Measurements from ENCODE around the gene SAMD10.
"Not testable (repeated sequence)": the region's sequence is repeated elsewhere in the genome, so short reads cannot be mapped to it uniquely, and the experiment has no call there.

Gene SAMD10

DNA sequence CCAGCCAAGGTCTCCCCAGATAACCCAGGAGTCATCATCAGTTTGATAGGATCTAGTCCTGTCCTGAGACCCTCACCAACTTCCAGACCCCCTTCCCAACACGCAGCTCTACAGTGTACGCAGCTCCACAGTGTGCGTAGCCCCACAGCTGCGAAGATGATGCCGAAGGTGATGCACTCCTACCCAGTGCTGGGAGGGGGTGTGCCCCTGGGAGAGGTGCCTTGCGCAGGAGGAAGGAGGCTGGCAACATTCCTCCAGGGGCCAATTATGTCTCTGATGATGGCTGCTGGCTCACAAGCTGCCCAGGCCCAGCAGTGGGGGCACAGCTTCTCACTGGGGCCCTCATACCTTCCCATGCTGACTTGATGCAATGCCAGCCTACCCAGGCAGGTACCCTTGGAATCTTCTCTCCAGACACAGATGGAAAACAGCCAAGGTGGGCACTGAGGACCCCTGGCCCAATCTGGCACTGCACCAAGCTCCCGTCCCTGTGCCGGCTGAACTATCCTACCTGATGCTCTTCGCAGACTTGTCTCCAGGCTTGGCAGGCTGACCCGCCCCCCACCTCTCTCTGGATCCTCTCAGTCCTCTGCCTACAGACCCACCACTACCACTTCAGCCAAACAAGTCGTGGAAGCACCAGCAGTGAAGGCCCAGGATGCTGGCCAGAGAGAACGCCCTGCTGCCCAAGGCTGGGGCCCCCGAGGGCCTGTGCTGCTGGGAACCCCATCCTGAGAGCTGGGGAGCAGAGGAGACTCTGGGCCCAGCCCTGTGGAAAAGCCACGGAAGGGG, 11.1 kb downstream of the SAMD10 start:
- DNase-seq = no peak

DNA sequence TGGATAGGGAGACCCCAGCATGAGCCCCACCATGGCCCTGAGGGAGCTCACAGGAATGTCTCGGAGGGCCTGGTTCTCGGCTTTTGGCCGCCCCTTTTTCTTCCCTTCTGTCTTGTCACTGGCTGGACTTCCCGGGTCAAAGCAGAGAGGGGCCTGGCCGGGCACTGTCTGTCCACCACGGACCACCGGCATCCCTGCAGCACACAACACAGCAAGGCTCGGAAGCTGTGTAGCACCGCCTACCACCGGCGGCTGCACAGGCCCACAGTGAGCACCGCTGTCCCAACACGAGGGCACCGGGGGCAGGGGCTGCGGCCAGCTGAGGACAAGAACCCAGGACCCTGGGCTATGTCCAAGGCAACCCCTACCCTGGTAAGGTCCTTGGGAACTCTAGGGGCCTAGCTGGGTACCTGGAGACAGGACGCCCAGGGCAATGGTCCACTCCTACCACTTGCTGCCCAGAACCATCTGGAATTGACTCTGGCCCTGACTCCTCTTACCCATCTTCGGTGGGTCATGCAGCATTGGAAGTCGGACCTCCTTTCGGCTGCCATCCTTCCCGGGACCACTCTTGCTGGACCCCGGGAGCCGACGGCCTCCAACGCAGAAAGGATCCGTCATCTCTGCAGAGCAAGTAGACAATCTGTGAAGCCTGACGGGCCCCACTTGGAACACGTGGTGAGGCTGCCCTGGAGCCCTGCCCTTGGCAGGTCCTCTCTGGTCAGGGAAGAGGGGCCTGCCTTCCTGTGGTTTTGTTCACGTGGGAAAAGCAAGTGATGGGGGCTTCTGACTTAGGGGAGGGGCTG, 11.9 kb downstream of the SAMD10 start:
- DNase-seq = no peak

DNA sequence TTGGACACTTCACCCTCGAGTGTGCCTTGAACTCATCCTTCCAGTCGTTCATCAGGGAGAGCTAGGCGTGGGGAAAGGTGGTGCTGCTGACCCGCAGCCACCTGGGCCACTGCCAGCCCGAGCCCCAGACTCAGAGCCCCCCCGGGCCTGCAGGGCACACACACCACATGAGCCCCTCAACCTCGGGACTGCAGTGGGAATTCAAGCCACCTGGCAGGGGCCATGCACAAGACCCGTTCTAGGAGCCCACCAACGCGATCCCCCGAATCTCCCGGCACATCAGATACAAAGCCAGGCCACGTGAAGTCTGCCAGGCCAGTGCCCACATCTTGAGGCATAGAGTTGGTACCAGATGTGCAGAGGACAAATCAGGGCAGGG, 12.5 kb downstream of the SAMD10 start:
- DNase-seq = no peak

DNA sequence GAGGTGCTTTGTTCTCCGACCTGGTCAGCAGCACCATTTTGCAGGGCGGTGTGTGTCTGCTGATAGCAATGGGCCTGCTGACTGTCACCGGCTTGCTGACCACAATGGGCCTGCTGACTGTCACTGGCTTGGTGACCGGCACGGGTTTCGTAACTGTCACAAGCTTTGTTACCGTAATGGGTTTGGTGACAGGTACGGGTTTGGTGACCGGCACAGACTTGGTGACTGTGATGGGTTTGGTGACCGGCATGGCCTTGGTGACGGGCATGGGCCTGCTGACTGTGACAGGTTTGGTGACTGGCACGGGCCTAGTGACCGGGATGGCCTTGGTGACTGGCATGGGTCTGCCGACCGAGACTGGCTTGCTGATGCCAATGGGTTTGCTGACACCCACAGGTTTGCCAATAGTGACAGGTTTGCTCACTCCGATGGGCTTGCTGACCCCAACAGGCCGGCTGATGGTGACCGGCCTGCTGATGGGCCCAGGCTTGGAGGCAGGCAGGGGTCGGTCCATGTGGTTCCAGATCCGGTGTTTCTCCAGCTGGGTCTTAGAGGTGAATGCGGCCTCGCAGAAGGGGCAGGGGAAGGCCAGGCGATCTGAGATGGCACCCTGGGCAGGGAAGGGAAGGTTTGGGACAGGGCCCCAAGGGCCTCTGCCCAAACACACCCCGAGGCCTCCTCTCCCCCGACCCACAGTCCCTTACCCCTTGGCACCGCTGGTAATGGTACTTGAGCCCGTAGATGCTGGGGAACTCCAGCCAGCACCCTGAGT, 13.1 kb downstream of the SAMD10 start:
- no peak for DNase-seq

DNA sequence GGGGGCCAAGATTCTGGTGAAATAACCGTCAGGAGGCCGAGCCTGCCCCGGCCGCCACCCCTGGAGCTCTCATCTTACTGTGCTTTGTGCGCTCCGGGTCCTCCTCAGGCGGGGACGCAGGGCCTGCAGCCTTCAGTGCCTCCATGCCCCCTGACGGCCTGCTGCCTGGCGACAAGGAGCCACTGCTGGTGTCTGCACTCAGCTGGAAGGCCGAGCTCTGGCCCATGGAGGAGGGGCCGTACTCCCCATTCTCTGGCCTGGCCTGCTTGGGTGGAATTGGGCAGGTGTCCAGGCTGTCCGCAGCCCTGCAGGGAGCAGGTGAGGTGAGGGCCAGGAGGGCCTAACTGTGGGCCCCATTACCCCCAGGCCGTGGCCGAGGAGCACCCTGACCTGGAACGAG, 15.0 kb downstream of the SAMD10 start:
- DNase-seq = no peak

DNA sequence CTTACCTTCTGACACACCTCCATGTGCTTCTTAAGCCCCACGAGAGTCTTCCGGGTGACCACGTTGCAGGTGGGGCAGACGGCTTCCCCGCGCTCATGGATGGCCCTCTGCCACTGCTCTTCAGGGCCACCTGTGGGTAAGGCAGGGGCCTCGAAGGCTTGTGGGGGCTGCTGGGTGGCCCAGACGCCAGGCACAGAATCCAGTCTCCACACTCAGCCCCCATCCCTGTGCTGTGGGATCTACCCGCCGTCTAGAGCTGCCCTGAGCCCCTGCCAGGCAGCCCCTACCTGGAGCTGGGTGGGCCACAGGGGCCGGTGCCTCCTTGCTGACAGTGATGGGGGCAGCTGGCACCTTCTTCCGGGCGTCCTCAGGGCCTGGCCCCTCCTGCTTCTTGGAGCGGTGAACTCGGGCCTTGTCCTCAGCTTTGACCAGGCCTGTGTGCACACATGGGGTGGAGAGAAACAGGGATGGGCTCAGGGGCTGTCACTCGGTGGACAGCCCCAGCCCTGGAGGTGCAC, 15.6 kb downstream of the SAMD10 start:
- DNase-seq = no peak

DNA sequence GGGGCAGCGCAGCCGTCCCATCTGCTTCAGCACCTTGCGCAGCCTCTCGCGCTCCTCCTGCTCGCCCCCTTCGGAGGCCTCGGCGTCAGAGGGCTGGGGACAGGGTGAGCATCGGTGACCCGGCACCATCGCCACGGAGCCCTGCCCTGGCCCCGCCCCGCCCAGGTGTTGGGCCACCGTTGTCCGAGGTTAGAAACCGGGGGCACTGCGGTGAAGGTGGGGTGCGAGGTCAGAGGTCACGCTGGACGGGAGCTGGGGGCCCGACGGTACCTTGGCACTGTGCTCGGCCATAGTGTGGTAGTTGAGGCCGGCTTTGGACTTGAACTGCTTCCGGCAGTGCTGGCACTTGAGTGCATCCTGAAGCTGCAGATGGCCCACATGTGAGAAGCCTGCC, 16.1 kb downstream of the SAMD10 start:
- no peak for DNase-seq

DNA sequence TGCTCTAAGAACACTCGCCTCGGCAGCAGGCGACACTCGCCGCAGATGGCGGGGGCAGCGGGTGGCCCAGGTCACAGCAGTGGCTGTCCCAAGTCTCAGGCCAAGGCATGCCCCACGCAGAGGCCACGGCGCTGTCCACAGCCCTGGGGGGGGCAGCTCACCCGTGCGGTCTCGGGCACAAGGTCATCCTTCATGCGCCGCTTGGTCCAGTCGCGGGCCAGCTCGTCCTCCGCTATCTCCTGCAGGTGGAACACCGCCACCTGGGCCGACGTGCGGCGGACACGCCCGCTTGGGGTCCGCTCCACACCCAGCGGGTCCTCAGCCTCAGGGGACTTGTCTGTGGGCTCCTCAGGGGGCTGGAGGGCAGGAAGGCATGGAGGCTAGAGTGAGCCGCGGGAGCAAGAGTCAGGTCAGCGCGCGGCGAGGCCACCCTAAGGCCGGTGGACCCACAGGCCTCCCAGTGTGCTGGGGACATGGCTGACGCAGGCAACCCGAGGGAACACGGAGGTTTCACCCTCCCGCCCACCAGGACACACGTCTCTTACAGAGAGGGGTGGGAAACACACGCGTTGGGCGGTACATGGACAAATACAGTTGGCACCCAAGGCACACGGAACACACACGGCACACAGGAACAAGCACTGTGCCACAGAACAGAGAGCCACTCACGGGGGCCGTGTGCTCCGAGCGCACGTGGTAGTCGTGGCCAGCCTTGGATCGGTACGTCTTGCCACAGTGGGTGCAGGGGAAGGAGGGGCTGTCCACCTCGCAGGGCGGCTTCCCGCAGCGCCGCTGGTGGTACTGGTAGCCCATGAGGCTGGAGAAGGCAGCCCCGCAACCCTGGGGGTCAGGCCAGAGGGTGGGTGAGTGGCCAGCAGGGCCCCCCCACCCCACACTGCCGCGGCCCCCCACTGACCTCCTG, 16.8 kb downstream of the SAMD10 start:
- DNase-seq = no peak

DNA sequence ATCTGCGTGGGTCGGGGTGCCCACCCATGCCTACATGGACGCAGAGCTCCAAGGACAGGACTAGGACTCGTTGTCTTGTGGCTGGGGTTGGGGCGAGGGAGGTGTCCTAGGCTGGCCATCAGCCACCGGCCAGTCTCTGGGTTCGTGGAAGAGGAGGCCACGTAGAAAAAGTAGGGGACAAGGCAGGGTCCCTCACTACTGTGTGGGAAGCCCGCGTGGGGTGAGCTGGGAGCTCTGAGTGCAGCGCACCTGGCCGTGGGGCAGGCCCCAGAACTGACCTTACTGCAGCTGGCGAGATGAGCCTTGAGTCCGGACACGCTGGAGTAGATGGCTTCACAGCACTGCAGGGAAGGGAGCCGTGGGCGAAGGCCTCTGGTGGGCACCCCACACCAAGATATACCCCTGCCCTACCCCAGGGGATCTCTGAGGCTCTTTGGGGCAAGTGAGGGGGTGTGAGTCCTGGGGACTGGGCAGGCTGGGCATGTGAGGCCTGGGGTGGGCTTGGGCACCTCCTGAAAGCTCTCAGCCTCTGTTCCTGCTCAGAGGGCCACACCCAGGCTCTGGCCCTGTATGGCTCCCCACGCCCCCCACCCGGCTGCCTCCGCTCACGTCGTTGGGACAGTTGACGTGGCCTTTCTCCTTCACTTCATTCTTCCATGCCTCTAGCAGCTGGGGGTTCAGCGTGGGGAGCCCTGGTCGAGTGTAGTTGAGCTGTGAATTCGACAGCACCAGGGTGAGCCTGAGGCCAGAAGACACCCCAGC, 17.6 kb downstream of the SAMD10 start:
- no peak for DNase-seq

DNA sequence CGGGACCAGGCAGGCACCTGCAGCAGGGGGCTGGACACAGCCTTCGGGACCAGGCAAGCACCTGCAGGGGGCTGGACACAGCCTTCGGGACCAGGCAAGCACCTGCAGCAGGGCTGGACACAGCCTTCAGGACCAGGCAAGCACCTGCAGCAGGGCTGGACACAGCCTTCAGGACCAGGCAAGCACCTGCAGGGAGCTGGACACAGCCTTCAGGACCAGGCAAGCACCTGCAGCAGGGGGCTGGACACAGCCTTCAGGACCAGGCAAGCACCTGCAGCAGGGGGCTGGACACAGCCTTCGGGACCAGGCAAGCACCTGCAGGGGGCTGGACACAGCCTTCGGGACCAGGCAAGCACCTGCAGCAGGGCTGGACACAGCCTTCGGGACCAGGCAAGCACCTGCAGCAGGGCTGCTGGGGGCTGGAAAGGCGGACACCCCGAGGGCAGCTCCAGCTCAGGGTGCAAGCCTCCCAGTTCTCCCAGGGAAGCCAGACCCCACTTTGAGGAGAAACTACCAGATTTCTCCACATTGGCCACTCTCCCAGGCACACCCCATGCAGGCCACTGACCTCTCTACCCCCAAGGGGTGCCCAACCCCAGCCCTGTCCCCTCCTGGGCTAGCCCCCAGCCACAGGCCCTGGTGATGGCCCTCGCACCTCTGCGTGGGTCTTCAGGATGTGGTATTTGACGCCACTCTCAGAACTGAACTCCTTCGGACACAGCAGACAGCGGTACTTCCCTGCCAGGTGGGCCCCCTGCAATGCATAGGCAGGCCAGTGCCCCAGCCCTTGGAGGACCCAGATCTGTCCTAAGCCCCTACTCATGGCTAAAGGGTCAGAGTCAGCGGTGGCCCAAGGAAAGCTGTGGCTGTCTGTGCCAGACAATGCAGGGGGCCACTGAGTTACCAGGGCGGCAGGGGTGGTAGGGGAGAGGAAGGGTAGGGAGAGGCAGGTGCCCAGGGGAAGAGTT, 18.5 kb downstream of the SAMD10 start:
- DNase-seq = not testable (repeated sequence)

DNA sequence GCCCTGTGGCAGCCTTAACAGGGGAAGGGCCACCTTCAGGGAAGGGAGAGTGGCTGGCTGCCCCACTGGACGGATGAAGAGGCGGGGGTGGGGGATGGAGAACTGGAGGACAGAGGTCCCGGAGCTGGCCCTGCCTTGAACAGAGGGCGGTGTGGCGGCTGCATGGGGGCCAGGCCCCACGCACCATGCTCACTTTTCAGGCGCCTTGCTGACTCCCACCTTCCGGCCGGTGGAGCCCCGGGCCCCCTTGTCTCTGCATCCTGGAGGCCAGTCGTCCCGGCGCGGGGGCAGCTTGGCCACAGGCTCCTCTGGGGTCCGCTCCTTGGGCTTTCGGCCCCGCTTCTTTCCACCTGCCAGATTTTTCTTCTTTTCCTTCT, 19.8 kb downstream of the SAMD10 start:
- no peak for DNase-seq

DNA sequence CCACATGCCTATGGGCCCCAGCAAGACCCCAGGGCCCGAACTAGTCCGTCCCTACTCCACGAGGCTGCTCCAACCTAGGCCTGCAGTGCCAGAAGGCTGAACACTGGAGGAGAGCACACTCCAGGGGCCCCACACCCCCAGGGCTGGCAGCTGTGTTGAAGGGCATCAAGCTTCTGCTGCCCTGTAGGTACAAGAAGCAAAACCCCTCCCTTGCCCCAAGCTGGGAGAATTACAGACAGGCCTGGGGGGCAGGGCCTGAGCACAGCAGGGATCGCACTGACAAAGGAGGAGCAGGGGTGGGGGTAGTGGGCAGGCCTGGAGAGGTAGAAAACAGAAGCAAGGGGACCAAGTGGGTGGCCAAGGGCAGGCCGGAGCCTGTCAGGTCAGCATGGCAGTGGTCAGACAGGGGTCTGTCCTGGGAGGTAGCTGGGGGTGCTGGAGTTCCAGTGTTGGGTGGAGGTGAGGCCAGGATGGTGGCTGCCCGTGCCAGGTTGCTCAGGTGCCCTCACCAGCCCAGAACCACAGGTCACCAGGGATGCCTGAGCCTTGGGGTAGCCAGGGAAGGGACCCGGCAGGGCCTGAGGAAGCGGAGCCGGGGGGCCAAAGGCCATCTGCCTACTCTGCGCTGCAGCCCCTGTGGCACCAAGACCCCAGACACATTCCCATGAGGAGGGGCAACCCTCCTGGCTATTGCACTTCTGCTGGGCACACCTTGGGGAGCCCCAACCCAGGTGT, 20.3 kb downstream of the SAMD10 start:
- no peak for DNase-seq

DNA sequence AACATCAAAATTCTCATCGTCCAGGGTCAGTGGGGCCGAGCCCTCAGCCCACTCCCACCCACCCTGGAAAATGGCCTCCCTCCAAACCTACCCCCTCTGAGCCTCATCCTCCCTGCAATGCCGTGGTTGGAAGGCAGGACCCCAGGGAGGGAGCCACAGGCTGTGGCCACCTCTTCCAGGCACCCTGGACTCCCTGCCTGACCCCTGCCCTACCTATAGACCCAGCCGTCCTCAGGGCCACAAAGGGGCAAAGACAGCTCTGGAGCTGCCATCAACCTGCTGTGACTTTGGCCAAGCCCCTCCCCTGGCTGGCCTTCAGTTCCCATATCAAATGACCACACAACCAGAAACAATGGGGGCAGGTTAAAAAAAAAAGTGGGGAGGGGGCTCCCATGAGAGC, 21.0 kb downstream of the SAMD10 start:
- no peak for DNase-seq

DNA sequence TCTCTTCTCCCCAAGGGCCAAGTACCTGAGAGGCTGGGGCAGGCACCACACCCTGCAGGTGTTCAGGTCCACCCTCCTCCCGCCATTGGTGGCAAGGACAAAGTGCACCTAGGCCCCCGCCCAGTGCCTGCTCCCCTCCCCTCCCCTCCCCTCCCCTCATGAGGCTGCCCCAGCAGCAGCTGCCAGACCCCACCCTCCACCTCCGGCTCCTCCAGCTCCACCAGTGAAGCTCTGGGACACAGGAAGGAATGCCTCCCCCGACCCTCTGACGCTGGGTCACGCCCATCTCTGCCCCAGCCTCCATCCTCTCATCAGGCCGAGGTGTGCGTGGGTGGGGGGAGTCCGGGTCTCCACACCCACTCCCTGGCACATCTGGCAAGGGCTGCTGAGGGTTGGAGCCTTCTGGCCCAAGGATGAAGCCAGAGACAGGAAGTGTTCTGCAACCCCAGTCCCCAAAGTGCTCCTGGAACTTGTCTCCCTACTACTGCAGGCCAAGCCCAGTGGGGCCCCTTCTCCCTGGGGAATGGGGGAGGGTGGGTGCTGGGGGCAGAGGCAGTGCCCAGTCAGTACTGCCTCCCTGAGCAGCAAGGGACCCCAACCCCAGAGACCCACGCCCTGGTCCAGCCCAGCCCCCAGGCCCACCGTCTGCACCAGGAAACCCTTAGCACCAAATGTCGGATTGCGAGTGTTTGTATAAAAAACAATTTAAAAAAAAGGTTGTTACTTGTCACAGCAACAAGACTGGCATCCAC, 21.6 kb downstream of the SAMD10 start:
- DNase-seq = no peak

DNA sequence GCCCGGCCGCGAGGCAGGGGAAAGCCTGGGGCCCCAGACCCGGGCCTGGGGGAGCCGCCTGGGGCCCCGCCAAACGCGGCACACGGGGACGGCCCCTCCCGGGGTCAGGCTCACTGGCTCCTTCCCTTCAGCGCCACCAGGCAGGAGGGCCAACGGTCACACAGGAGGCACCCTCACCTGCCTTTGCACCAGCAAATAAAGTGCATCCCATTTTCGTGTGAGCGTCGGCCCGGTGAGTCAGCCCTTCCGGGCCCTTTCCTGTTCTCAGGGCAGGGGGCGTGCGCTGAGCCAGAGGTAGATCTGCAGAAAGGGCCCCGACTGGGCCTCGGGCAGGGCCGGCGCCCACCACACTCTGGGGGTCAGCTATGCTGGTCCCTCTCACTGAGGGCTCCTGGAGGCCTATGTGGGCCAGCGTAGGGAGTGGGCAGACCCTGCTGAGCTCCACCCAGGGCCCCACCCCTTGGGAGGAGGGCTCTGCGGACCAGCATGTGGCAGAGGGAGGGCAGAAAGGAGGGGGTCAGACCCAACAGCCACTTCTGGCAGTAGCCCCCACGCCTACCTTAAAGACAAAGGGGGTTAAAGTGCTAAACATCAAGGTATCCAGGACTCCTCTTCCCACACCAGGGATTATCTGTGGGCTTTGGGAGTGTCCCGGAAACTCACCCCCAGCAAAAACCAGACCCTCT, 22.3 kb downstream of the SAMD10 start:
- peak; percentile 34 for DNase-seq

DNA sequence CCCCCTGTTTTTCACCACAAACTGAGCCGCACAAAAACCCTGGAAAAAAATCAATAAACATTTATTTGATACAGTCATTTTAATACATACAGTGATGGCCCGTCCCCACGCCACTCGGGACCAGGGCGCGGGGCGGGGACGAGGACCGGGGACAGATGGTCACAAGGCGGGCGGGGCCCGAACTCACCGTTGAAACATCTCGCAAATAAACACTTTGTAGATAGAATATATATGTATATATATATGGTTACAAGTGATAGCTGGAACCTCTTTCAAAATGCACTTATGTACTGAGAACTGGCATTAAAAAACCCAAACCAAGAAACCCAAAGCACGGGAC, 22.8 kb downstream of the SAMD10 start:
- DNase-seq = no peak

DNA sequence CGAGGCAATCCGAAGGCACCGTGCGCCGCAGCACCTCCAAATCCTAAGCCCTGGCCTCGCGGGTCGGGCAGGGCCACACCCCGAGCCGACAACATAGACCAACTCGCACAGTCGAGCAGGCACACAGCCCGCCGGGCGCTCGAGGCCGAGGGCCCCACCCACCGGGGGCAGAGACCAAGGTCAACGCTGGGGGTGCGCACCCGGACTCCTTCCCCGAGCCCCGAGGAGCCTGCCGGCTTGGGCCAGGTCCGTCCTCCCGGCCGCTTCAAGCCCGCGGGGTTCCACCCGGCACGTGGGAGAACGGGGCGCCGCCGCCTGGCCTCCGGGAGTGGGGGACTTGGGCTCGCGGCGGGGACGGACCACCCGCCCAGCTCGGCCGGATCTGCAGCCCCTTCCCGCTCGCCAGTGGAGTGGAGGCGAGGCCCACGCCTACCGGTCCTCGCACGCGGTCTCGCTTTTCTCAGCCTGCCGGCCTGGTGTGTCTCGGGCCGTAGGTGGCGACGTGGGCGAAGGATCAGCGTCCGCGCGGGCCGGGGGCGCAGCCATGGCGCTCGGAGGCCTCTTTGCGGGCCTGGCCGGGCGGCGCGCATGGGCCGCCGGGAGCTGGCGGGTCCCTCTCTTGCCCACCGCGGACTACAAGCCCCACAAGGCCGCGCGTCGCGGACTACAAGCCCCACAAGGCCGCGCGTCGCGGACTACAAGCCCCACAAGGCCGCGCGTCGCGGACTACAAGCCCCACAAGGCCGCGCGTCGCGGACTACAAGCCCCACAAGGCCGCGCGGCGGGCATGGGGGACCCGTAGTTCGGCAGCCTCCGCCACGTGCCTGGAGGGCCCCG, 23.4 kb downstream of the SAMD10 start, which contains the start of gene UCKL1:
Gene UCKL1, minus strand, starts transcription at position 590 of the 837 bp plus-strand sequence. Its CDS starts 44 bp downstream, at position 546.
- DNase-seq = peak; percentile 77

All from MV-4-11 (cell line).